Stimulated activated CD4-positive, alpha-beta T cell treated with anti-CD3 and anti-CD28 coated beads, TNF-alpha, amount 100 ng/mL, for 24 hours (primary cell): Measurements from ENCODE around the gene UBTD1.

Experiments
- DNase-seq, 3 experiments: peaks; one replicate each; pipeline ENCODE4 v3.0.0-alpha.2; 2020; ENCODE audit warnings: low read depth in 3 of 3

The UBTD1 gene

DNA sequence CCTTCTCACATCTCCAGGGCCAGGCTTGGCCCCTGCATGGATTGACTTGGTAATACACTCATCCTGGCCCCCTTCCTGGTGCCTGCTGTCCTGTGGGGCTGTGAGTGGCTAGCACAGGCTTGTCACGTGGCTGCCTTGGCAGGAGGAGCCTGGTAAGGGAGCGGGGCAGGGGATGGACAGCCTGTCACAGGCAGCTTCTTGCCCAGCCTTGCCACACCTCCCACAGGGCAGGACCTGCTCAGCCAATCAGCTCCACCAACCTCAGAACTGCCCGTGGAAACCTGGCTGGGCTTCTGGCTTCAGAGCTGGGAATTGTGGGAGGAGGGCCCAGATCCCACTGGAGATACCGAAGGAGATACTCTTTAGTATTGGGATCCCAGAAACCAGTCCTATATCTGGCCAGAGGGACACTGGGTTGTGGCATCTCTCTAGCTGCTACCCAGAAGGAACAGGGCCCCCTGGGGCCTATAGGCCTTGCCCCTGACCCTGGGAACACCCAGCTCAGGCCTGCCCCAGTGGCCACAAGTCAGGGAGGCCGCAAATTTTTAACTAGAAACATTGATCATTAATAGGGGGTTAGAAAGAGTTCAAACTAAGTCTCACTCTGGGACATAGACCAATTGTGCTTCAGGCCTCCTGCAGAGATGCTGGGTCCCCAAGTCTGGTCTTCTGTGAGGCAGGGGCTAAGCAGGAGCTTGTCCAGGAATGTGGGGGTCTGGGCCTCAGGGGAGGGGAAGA lies 85.5 kb downstream of the UBTD1 start, which contains the start of gene HOGA1:
Gene HOGA1 (plus strand): TSS at position 330 of the 738 bp plus-strand sequence. CDS start 315 bp downstream, at position 645.
- no peak for DNase-seq

GRCh38 chr10:97584798-97585438 lies 86.2 kb downstream of the UBTD1 start:
- DNase-seq, result no peak

DNA sequence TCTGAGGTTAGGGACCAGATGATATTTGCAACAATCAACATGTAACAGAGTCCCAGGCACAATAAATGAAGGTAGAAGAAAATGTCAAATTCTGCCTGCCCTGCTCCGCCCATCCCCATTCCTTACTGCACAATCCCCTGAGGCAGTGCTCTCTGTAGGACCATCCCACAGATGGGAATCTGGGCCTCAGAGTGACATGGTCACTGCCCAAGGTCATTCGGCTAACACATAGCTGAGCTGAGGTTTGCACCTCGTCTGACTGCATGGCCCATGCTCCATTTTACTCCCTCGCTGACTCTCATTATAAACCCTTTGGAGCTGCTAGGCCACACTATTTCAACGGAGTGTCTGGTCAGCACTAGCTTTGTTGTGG lies 86.7 kb downstream of the UBTD1 start:
- no peak for DNase-seq

DNA sequence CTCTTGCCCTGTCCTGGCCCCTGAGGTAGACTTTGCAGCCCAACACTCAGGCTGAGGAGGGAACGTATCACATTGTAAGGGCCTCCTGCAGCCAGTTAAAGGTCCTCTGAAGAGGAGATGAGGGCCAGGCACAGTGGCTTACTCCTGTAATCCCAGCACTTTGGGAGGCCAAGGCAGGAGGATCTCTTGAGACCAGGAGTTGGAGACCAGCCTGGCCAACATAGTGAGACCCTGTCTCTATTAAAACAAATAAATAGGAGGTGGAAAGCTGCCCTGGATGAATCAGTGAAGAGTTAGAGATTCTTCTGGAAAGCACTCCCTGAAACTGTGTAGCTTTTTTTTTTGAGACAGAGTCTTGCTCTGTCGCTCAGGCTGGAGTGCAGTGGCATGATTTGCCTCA lies 88.5 kb downstream of the UBTD1 start:
- no peak for DNase-seq

GRCh38 chr10:97589479-97589878 lies 90.8 kb downstream of the UBTD1 start, which contains the start of gene C10orf62:
Gene C10orf62, plus strand, starts transcription at chr10:97589721. Its CDS starts 177 bp downstream, at chr10:97589898.
- DNase-seq, result no peak

DNA sequence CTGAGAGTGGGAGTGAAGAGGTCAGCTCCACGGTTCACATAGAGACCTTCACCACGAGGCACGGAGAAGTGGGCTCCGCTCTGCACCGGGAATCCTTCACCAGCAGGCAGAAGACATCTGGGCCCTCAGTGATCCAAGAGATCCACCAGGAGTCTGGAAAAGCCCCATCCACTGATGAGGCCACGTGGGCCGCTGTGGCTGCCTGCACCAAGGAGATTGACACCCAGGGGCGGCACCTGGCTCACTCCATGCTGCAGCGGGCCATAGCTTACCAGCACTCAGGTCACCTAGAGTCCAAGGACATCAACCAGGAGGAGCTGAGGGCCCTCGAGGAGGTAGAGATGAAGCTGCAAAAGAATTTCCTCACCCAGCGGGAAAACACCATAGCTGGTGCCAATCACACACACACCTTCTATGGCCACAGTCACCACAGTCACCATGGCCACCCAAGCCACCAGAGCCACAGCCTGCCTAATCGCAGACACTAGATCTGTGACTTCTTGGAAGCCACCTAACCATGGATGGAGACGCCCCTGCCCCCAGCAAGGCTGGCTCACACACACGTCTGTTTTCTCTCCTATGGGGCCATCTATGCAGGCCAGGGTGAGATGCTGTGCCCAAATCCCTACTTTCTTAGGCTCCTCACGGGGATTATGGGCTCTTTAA lies 91.5 kb downstream of the UBTD1 start:
- DNase-seq, result no peak

- no peak for DNase-seq
Observed at GRCh38 chr10:97590748-97591495, 92.2 kb downstream of the UBTD1 start.

- DNase-seq, result no peak
Observed at GRCh38 chr10:97593421-97593820, 94.7 kb downstream of the UBTD1 start.

- no peak for DNase-seq
Observed at GRCh38 chr10:97596101-97597082, 97.7 kb downstream of the UBTD1 start.

- DNase-seq, result no peak
Observed at GRCh38 chr10:97597778-97598177, 99.1 kb downstream of the UBTD1 start.

GRCh38 chr10:97598407-97599271 lies 99.9 kb downstream of the UBTD1 start:
- DNase-seq, result no peak

DNA sequence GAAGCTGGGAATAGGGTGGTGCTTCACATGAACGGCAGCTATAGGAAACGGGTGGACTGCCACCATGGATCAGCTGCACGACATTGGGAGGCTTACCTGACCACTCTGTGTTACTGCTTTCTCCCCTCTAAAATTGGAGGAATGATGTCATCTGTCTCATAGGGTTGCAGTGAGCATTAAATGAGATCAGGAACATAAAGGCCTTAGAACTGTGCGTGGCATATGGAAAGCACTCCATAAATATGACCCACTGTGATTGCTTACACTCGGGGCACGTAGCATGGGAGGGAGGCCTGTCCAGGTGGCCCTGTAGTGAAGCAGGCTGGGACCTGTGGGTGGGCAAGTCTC lies 100.5 kb downstream of the UBTD1 start:
- no peak for DNase-seq

DNA sequence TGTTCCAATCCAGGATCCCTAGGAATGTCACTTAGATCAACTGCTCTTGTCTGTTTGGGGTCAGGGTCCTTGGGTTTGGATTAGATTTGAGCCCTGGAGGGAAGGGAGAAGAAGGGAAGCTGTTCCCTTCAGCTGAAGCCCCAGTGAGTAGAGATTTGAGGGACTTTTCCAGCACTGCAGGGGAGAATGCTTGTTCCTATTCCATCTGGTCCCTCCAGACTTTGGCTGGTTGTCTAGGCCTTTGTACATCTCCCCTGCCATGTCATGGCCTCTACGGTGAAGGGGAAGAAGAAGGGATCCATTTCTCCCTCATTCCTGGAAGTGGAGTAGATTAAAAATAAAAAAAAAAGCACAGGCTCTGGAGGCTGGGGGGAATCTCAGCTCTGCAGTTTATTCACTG lies 101.9 kb downstream of the UBTD1 start:
- DNase-seq, result no peak

GRCh38 chr10:97601268-97602215 lies 102.8 kb downstream of the UBTD1 start:
- DNase-seq, result no peak

DNA sequence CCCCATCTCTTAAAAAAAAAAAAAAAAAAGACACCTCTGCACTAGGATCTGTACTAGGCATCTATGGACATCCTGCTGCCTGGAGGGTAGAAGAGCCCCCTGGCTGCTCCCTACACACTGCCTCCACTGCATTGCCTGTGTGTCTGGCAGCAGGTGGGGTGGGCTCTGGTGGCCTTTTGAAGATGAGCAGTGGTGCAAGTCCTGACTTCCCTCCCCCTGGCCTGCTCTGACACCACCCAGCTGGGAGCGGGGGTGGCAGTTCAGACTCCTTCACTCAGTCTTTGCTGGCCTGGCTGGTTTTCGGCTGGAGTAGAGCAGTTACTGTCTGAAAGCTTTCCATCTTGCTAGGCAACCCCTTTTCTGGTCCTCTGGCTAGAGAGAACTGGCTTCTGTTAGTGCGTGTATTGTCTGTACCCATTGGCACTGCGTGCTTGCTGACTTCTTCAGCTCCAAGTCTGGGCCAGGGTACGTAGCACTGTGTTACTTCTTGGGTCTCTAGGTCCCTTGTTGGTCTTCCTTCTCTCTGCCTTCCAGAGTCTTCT lies 108.4 kb downstream of the UBTD1 start:
- no peak for DNase-seq

DNA sequence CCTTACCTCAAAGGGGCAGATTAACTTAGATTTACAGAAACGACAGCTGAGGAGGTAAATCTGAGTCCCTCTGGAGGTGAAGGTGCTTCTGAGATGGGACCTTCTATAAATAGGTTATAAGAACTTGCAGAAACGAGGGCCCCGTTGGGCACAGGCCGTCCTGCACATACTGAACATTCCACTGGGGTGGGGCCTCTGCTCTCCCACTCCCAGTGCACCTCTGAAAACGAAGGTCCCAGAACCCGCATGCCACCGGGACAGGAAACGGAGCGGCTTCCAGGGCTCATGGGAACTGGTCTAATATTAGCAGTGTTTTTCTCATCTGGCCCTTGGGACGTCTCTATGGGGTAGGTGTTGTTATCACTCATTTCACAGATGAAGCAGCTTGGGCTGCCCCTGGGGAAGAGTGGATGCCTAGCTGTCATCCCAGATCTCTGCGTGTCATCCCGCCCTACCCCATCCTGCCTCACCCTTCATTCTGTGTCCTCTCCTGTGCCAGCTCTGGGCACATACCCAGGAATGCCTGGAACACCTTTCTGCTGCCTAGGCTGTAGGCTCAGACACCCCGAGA lies 110.4 kb downstream of the UBTD1 start:
- no peak for DNase-seq

- DNase-seq, result no peak
Observed at GRCh38 chr10:97611473-97611872, 112.7 kb downstream of the UBTD1 start.

GRCh38 chr10:97612386-97612785 lies 113.7 kb downstream of the UBTD1 start:
- no peak for DNase-seq
